IMR-90 (cell line): ENCODE results near the gene PPP3CA. TPM values are rescaled to one million over a fixed set of nuclear protein-coding genes. Genes with fewer than 3 reads are reported as not detected.

Experiments
- ATAC-seq: fragments of 200-7000 bp; cut with Tn5 transposase; 2 replicates; pipeline ENCODE4 v1.9.1; 2020; ENCODE audit warnings: low read depth, mild to moderate bottlenecking, moderate library complexity
- BruUV-seq: library from RNA; stranded (reverse); fragments of 400-500 nt; replicated peaks from 2 replicates; lab custom pipeline; 2021; lab: Mats Ljungman, UMichigan
- CTCF ChIA-PET: fragments of 300-600 bp; formaldehyde crosslinking; extraction: SDS; loops from one replicate; lab custom pipeline; 2021; ENCODE audit warnings: antibody characterized with exemption; lab: Yijun Ruan, JAX
- POLR2A ChIA-PET: fragments of 300-600 bp; sonication (Branson Sonifier 250); formaldehyde crosslinking; loops from one replicate; lab custom pipeline; 2022; ENCODE audit warnings: antibody characterized with exemption; ENCODE audit not compliant: unreplicated experiment; lab: Charles Lee
- DNase-seq: peaks from one replicate; pipeline ENCODE4 v3.0.0; 2013
- H2AFZ ChIP-seq: replicated peaks from 2 replicates; pipeline ENCODE3; 2013; ENCODE audit warnings: low read length, mild to moderate bottlenecking; ENCODE audit not compliant: poor library complexity
- H2AK5ac ChIP-seq: 2 replicates; pipeline ENCODE4 v1.6.1; 2013; ENCODE audit warnings: low read depth, low read length, inconsistent platforms
- H2AK9ac ChIP-seq: replicated peaks from 2 replicates; pipeline ENCODE3; 2013; ENCODE audit warnings: mild to moderate bottlenecking, low read depth, low read length, moderate library complexity; ENCODE audit not compliant: poor library complexity
- H2BK120ac ChIP-seq: 2 replicates; pipeline ENCODE4 v1.6.1; 2013; ENCODE audit warnings: low read depth, low read length, inconsistent platforms
- H2BK15ac ChIP-seq: 3 replicates; pipeline ENCODE4 v1.6.1; 2013; ENCODE audit warnings: low read depth, low read length, inconsistent platforms
- H2BK20ac ChIP-seq: 2 replicates; pipeline ENCODE4 v1.6.1; 2013; ENCODE audit warnings: low read depth, mild to moderate bottlenecking, inconsistent platforms, low read length, moderate library complexity
- H2BK5ac ChIP-seq: 2 replicates; pipeline ENCODE4 v1.6.1; 2013; ENCODE audit warnings: mild to moderate bottlenecking, low read depth, low read length, inconsistent platforms; ENCODE audit not compliant: poor library complexity, severe bottlenecking
- H3K14ac ChIP-seq: replicated peaks from 2 replicates; pipeline ENCODE4 v1.6.1; 2013; ENCODE audit warnings: low read depth, low read length, inconsistent platforms
- H3K18ac ChIP-seq: 2 replicates; pipeline ENCODE4 v1.6.1; 2013; ENCODE audit warnings: low read depth, low read length, control low read depth
- H3K23ac ChIP-seq: 2 replicates; pipeline ENCODE4 v1.6.1; 2013; ENCODE audit warnings: low read depth, low read length, inconsistent platforms
- H3K27ac ChIP-seq: 2 replicates; pipeline ENCODE4 v1.5.1; 2013; ENCODE audit warnings: mild to moderate bottlenecking, control low read depth, low read length; ENCODE audit not compliant: insufficient read depth
- H3K27me3 ChIP-seq: 2 replicates; pipeline ENCODE4 v1.6.1; 2013; ENCODE audit warnings: low read length; ENCODE audit not compliant: control insufficient read depth, insufficient read depth
- H3K36me3 ChIP-seq: 2 replicates; pipeline ENCODE4 v1.6.1; 2013; ENCODE audit warnings: low read length, mixed read lengths; ENCODE audit not compliant: control insufficient read depth, insufficient read depth
- H3K4ac ChIP-seq: 2 replicates; pipeline ENCODE4 v1.6.1; 2013; ENCODE audit warnings: low read depth, low read length, inconsistent platforms
- H3K4me1 ChIP-seq: 2 replicates; pipeline ENCODE4 v1.6.1; 2013; ENCODE audit warnings: low read length, mixed read lengths; ENCODE audit not compliant: control insufficient read depth, insufficient read depth
- H3K4me2 ChIP-seq: 2 replicates; pipeline ENCODE4 v1.6.1; 2013; ENCODE audit warnings: low read depth, mild to moderate bottlenecking, control low read depth, low read length, moderate library complexity
- H3K4me3 ChIP-seq: 2 replicates; pipeline ENCODE4 v1.5.1; 2013; ENCODE audit warnings: low read depth, mild to moderate bottlenecking, control low read depth, low read length, moderate library complexity; ENCODE audit not compliant: insufficient read depth
- H3K56ac ChIP-seq: 2 replicates; pipeline ENCODE4 v1.6.1; 2013; ENCODE audit warnings: low read length, inconsistent platforms; ENCODE audit not compliant: insufficient read depth; ENCODE audit errors: extremely low read depth
- H3K79me1 ChIP-seq, 2 experiments: 2 replicates each; pipeline ENCODE4 v1.6.1; 2013; ENCODE audit warnings: low read length in 2 of 2, inconsistent platforms in 1 of 2, low read depth in 1 of 2
- H3K9ac ChIP-seq: 2 replicates; pipeline ENCODE4 v1.6.1; 2013; ENCODE audit warnings: low read depth, low read length, control low read depth
- H3K9me1 ChIP-seq: 2 replicates; pipeline ENCODE4 v1.6.1; 2013; ENCODE audit warnings: low read length, inconsistent platforms; ENCODE audit not compliant: insufficient read depth
- H3K9me3 ChIP-seq: 2 replicates; pipeline ENCODE4 v1.6.1; 2013; ENCODE audit warnings: low read length; ENCODE audit not compliant: control insufficient read depth, insufficient read depth
- H4K20me1 ChIP-seq: 2 replicates; pipeline ENCODE4 v1.6.1; 2013; ENCODE audit warnings: low read length, inconsistent platforms; ENCODE audit not compliant: insufficient read depth
- H4K5ac ChIP-seq: 2 replicates; pipeline ENCODE4 v1.6.1; 2013; ENCODE audit warnings: mild to moderate bottlenecking, low read depth, low read length, control low read depth
- H4K8ac ChIP-seq, 2 experiments: 2 replicates each; pipeline ENCODE4 v1.6.1; 2013; ENCODE audit warnings: low read depth in 2 of 2, low read length in 2 of 2, control low read depth in 1 of 2, inconsistent platforms in 1 of 2
- H4K91ac ChIP-seq: 2 replicates; pipeline ENCODE4 v1.6.1; 2013; ENCODE audit warnings: low read depth, low read length, inconsistent platforms; ENCODE audit not compliant: insufficient read depth
- BHLHE40 ChIP-seq: fragments of 150-350 bp; IDR thresholded peaks from 2 replicates; pipeline ENCODE4 v1.6.1; 2016; ENCODE audit warnings: mild to moderate bottlenecking, low read depth, low read length
- CHD1 ChIP-seq: IDR thresholded peaks from 2 replicates; pipeline ENCODE4 v1.6.1; 2012; ENCODE audit warnings: low read depth, low read length, improper control_type of control experiment
- CTCF ChIP-seq: conservative IDR thresholded peaks from 2 replicates; pipeline ENCODE4 v1.5.1; 2012; ENCODE audit warnings: mild to moderate bottlenecking, low read depth, low read length, improper control_type of control experiment
- ELK1 ChIP-seq: fragments of 150-350 bp; IDR thresholded peaks from 2 replicates; pipeline ENCODE4 v1.6.1; 2016; ENCODE audit warnings: low read depth, mild to moderate bottlenecking, low read length, moderate library complexity, borderline replicate concordance
- MAFK ChIP-seq: IDR thresholded peaks from 2 replicates; pipeline ENCODE4 v1.6.1; 2012; ENCODE audit warnings: low read depth, low read length, improper control_type of control experiment
- MAZ ChIP-seq: IDR thresholded peaks from 2 replicates; pipeline ENCODE4 v1.6.1; 2012; ENCODE audit warnings: low read depth, mild to moderate bottlenecking, low read length, improper control_type of control experiment, moderate library complexity, borderline replicate concordance
- SMC3 ChIP-seq: fragments of 150-350 bp; IDR thresholded peaks from 2 replicates; pipeline ENCODE4 v1.6.1; 2016; ENCODE audit warnings: low read depth, mild to moderate bottlenecking, antibody characterized with exemption, low read length, moderate library complexity
- USF2 ChIP-seq: fragments of 150-350 bp; IDR thresholded peaks from 2 replicates; pipeline ENCODE4 v1.6.1; 2017; ENCODE audit warnings: mild to moderate bottlenecking, antibody characterized with exemption, low read length, low read depth
- WGBS, 2 experiments: methylation state at CpG; one replicate each; pipeline versions ENCODE4 v1.1.5 to v1.1.7; 2013; ENCODE audit warnings: missing lambda C conversion rate in 2 of 2; ENCODE audit not compliant: insufficient read length in 1 of 2; ENCODE audit errors: extremely low coverage in 2 of 2; 5-methylcytosine and 5-hydroxymethylcytosine counted together
- dilution Hi-C: fragments of 300-500 bp; cut with HindIII; formaldehyde crosslinking; loops from one replicate; pipeline ENCODE4 v1.14.3; 2018; ENCODE audit warnings: low sequenced_read_pairs; ENCODE audit not compliant: unreplicated experiment
- in situ Hi-C: fragments of 300-500 bp; cut with MboI; formaldehyde crosslinking; loops from 3 replicates; pipeline ENCODE4 v1.14.3; 2019; ENCODE audit warnings: low sequenced_read_pairs, inconsistent platforms, mixed read lengths
- intact Hi-C: fragments of 100-400 bp; cut with micrococcal nuclease; formaldehyde crosslinking; loops from 2 replicates; pipeline ENCODE4 v1.10.0; 2022
- polyA plus RNA-seq, 3 experiments: library from polyadenylated mRNA; depleted of rRNA; stranded (reverse); fragments of >200 nt; gene quantifications; 2 replicates each; pipeline ENCODE4 v1.2.3, GENCODE V29; 2012; ENCODE audit warnings: low replicate concordance in 1 of 3
- total RNA-seq: library from RNA; depleted of rRNA; stranded (reverse); fragments of >200 nt; gene quantifications from 2 replicates; pipeline ENCODE4 v1.2.3, GENCODE V29; 2012

PPP3CA gene
- total and polyA plus RNA-seq, 2 of the 4 experiments (the other 2 are of a cell fraction) = 14.5 to 48.6 TPM

- H3K4me1 ChIP-seq = peaks cover 3% of the 10 kb centered on the region
- H4K91ac ChIP-seq = no peak overlapping the region
- H2AK9ac ChIP-seq = no peak overlapping the region
- H3K9me1 ChIP-seq = peaks cover 11% of the 10 kb centered on the region; the same call in 1 of the 2 replicates
- no peak overlapping the region for H3K27ac ChIP-seq
- H2AK5ac ChIP-seq = no peak overlapping the region
- H3K9me3 ChIP-seq = no peaks in the 10 kb centered on the region
- BruUV-seq = no TSS peak
- H3K36me3 ChIP-seq = no peaks in the 10 kb centered on the region
- no peak for DNase-seq
- H3K23ac ChIP-seq = no peak overlapping the region
- 80% methylated on average over 1 of the region's 4 CpGs; no CpG with 5 or more reads in 1 of the 2 experiments for WGBS, 2 experiments
- H3K27me3 ChIP-seq = no peaks in the 10 kb centered on the region
- in situ Hi-C loops = no loop called here
- H3K4ac ChIP-seq = no peak overlapping the region
- no peak overlapping the region for H3K56ac ChIP-seq
- no peak overlapping the region for H2BK20ac ChIP-seq
- H2BK15ac ChIP-seq = no peak overlapping the region
- TF ChIP-seq MAFK = no peak
- TF ChIP-seq USF2 = no peak
- no peak for TF ChIP-seq MAZ
- no peak for TF ChIP-seq BHLHE40
- no peak for TF ChIP-seq SMC3
- no peak for TF ChIP-seq CHD1
- no peak for TF ChIP-seq ELK1
- no peak for TF ChIP-seq CTCF
- dilution Hi-C loops = no loop called here
- intact Hi-C loops = no loop called here
- no peak overlapping the region for H3K4me2 ChIP-seq
- no peak overlapping the region for H4K8ac ChIP-seq
- H3K18ac ChIP-seq = no peak overlapping the region
- CTCF ChIA-PET = interaction anchor here (0.5 to 0.9 kb wide), 2 partner anchors 23 to 173 kb away, joined by 5 read pairs; no protein-coding TSS in a partner anchor
- no peak overlapping the region for H4K5ac ChIP-seq
- H2AFZ ChIP-seq = no peak overlapping the region
- no peak overlapping the region for H2BK120ac ChIP-seq
- H2BK5ac ChIP-seq = no peak overlapping the region
- no peak overlapping the region for H3K4me3 ChIP-seq
- peaks cover 13% of the 10 kb centered on the region; the same call in 1 of the 2 replicates for H4K20me1 ChIP-seq
- no peak overlapping the region for H3K14ac ChIP-seq
- H3K79me1 ChIP-seq = peaks cover 23 to 51% of the 10 kb centered on the region in 2 experiments
- no peak for ATAC-seq
- H3K9ac ChIP-seq = no peak overlapping the region
- POLR2A ChIA-PET = no interaction called here
These were observed 65.1 kb downstream of the PPP3CA start for GRCh38 chr4:101282076-101282844.
